ENCODE data around the gene QTRT2.

DNA sequence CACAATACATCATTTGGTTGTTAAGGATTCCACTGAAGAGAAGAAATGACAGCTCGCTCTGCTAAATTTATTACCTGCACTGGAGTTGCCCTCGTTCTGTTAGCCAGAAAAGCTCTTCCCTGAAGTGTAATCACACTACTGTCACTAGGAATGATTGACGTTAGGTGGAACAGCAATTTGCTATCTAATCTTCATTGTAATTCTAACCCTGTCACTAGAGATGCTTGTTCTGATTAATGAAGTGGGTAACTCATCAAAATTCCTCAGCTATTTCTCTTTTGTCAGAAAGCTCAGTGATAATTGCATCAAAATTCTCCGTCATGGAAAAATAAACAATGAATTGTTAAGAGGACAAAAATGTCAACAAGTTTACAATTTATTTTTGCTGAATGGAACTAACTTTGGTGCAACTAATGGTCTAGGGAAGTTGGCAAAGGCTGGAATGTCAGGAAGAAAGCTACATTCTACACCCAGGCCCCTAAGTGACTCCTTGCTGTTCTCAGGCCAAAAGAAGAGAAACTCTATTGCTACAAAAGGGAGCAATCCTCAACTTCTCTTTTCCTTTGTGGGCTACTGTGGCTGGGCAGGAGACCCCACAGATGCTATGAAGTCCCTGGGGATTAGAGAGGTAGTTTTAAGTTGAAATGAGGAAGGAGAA, 34.3 kb upstream of the QTRT2 start:
- TF ChIP-seq CTCF (conservative IDR thresholded peaks at IDR 0.05 in 1 of 2, IDR thresholded peaks at IDR 0.05 in 1 of 2; ENCODE audit: low read depth in 1 of 2, low read length in 2 of 2) (no peak), EZH2 (IDR thresholded peaks at IDR 0.05; ENCODE audit: low read length, missing control alignments) (no peak)
